Large intestine (tissue), 3 donors: Measurements from ENCODE around the gene MTUS2. TPM values are rescaled to one million over a fixed set of nuclear protein-coding genes. Genes with fewer than 3 reads are reported as not detected.

Experiments used
- DNase-seq, 2 donors: peaks; one replicate each; pipeline versions ENCODE4 v3.0.0 to v3.0.0-alpha.2; 2013
- H3K27ac ChIP-seq: one replicate; pipeline ENCODE4 v1.5.1; 2013; ENCODE audit warnings: low read length
- H3K27me3 ChIP-seq: 2 replicates; pipeline ENCODE4 v1.6.1; 2013; ENCODE audit warnings: low read length; ENCODE audit not compliant: control insufficient read depth, insufficient read depth
- H3K36me3 ChIP-seq: 2 replicates; pipeline ENCODE4 v1.6.1; 2013; ENCODE audit warnings: low read length; ENCODE audit not compliant: control insufficient read depth, insufficient read depth
- H3K4me1 ChIP-seq: one replicate; pipeline ENCODE4 v1.6.1; 2013; ENCODE audit warnings: low read length; ENCODE audit not compliant: control insufficient read depth, insufficient read depth
- H3K4me3 ChIP-seq: one replicate; pipeline ENCODE4 v1.5.1; 2013; ENCODE audit warnings: low read length
- H3K9me3 ChIP-seq: one replicate; pipeline ENCODE4 v1.6.1; 2013; ENCODE audit warnings: mild to moderate bottlenecking, low read depth, low read length, moderate library complexity; ENCODE audit not compliant: control insufficient read depth
- WGBS: methylation state at CpG from one replicate; pipeline ENCODE4 v1.1.5; 2013; ENCODE audit warnings: low lambda C conversion rate; ENCODE audit not compliant: insufficient coverage; 5-methylcytosine and 5-hydroxymethylcytosine counted together
- polyA plus RNA-seq: library from polyadenylated mRNA; unstranded; fragments of 120-200 nt; gene quantifications from one replicate; pipeline ENCODE4 v1.2.1, GENCODE V29; 2013

The MTUS2 gene
- polyA plus RNA-seq, 1 donor: 1.9 TPM

GRCh38 chr13:29451976-29452375 is 631.8 kb downstream of the MTUS2 start:
- Histone ChIP-seq H3K4me1 (no peaks in the 10 kb centered on the region), H3K27ac (no peak overlapping the region), H3K4me3 (no peak overlapping the region), H3K36me3 (no peaks in the 10 kb centered on the region), H3K9me3 (no peaks in the 10 kb centered on the region), H3K27me3 (no peaks in the 10 kb centered on the region)
- 100% methylated on average over 1 of the region's 2 CpGs for WGBS
- no peak for DNase-seq

GRCh38 chr13:29452773-29453616 is 632.9 kb downstream of the MTUS2 start:
- no peak for DNase-seq
- H3K9me3 ChIP-seq: no peaks in the 10 kb centered on the region
- H3K36me3 ChIP-seq: no peaks in the 10 kb centered on the region
- H3K4me1 ChIP-seq: no peaks in the 10 kb centered on the region
- H3K27me3 ChIP-seq: no peaks in the 10 kb centered on the region
- WGBS: 80% methylated on average over 3 of the region's 4 CpGs
- no peak overlapping the region for H3K4me3 ChIP-seq
- H3K27ac ChIP-seq: no peak overlapping the region

GRCh38 chr13:29453617-29454011 is 633.5 kb downstream of the MTUS2 start:
- H3K36me3 ChIP-seq: no peaks in the 10 kb centered on the region
- H3K4me3 ChIP-seq: no peak overlapping the region
- no peaks in the 10 kb centered on the region for H3K27me3 ChIP-seq
- H3K9me3 ChIP-seq: no peaks in the 10 kb centered on the region
- no peak for DNase-seq
- no peaks in the 10 kb centered on the region for H3K4me1 ChIP-seq
- 80% methylated on average over 1 of the region's 1 CpG for WGBS
- H3K27ac ChIP-seq: no peak overlapping the region

DNA sequence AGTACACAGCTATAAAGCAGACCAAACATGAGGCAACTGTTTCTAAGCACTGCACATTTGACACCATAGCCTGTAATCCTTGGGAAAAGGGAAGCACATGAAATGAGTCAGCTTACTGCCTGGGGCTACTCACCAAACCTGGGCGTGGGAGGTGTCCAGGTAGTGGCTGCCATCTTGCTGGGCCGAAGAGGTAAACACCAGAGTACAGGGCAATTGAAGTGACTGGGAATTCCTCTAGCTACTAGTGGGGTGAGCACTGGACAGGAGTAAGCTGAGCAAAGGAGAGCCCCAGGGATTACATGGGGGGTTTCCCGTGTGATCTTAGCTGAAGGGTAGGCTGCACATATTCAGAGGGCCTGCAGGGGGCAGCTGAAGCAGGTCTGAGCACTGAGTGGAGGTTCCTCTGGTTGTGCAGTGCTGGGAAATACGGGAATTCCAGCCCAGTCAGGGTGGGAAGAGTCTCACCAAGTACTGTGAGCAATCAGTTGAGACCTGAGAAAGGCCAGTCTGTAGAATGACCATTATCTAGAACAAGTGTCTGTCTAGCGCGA is 634.9 kb downstream of the MTUS2 start:
- Histone ChIP-seq H3K9me3 (no peaks in the 10 kb centered on the region), H3K4me3 (no peak overlapping the region), H3K27me3 (no peaks in the 10 kb centered on the region), H3K36me3 (no peaks in the 10 kb centered on the region), H3K27ac (no peak overlapping the region), H3K4me1 (no peaks in the 10 kb centered on the region)
- WGBS: no CpG with 5 or more reads among the region's 6 CpGs
- no peak for DNase-seq

GRCh38 chr13:29456419-29456818 is 636.3 kb downstream of the MTUS2 start:
- Histone ChIP-seq H3K27me3 (no peaks in the 10 kb centered on the region), H3K4me1 (no peaks in the 10 kb centered on the region), H3K9me3 (no peaks in the 10 kb centered on the region), H3K27ac (no peak overlapping the region), H3K36me3 (no peaks in the 10 kb centered on the region), H3K4me3 (no peak overlapping the region)
- WGBS: 100% methylated on average over 1 of the region's 1 CpG
- no peak for DNase-seq

DNA sequence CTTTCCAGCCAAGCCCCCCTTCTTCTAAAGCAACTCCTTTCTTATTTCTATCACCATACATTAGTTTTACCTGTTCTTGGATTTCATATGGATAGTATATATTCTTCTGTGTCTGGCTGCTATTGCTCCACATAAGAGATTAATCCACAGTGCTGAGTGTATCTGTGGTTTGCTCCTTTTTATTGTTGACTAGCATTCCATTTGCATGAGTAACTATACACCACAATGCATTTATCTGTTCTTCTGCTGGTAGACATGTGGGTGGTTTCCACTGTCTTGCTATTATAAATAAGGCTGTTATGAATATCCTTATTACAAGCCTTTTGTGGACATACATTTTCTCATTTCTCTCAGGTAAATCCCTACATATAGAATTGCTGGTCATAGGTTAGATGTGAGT is 637.2 kb downstream of the MTUS2 start:
- H3K9me3 ChIP-seq: no peaks in the 10 kb centered on the region
- no peak overlapping the region for H3K4me3 ChIP-seq
- no peak overlapping the region for H3K27ac ChIP-seq
- H3K27me3 ChIP-seq: no peaks in the 10 kb centered on the region
- H3K4me1 ChIP-seq: no peaks in the 10 kb centered on the region
- no peaks in the 10 kb centered on the region for H3K36me3 ChIP-seq
- no peak for DNase-seq

DNA sequence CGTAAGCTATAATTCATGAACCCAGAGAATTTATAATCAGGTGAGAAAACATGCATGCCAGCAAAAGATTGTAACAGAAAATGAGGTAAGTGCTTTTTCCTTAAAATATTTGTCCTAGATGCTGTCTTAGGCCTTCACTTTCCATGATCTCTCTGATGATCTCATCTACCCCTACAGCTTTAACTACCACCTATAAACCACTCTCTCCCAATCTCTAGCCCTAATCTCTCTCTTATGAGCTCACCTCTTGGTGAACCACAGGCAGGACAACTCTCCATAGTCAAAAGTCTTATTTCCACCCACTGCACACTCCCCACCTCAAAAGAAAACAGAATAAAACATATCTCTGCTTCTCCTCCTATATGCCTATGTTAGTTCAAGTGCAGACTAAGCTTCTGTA is 638.3 kb downstream of the MTUS2 start:
- no peak overlapping the region for H3K27ac ChIP-seq
- 100% methylated on average over 1 of the region's 1 CpG for WGBS
- H3K36me3 ChIP-seq: no peaks in the 10 kb centered on the region
- H3K9me3 ChIP-seq: no peaks in the 10 kb centered on the region
- no peaks in the 10 kb centered on the region for H3K4me1 ChIP-seq
- no peak overlapping the region for H3K4me3 ChIP-seq
- no peaks in the 10 kb centered on the region for H3K27me3 ChIP-seq
- no peak for DNase-seq

DNA sequence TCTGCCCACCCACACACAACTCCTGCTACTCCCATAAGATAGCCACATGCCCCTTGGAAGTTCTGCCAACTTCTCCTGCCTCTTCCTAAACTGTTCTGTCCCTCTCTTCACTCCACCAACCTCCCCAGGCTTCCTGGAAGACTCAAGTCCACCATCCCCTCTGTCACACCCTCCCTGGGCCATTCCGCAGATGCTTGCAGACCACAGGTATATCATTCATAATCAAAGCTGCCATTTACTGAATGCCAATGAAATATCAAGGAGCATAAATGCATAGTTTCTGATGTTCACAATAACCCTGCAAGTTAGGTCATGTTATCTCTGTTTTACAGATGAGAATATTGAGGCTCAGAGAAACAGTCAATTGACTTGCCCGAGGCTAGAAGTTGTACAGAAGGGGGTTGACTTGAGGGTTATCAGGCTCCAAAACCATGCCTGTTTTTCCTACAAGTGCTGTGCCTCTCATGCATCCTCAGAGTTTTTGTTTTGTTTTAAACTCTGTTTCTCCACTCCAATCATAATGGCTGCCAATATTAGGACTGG is 639.7 kb downstream of the MTUS2 start:
- H3K27ac ChIP-seq: no peak overlapping the region
- no CpG with 5 or more reads among the region's 2 CpGs for WGBS
- no peaks in the 10 kb centered on the region for H3K27me3 ChIP-seq
- H3K4me3 ChIP-seq: no peak overlapping the region
- H3K9me3 ChIP-seq: no peaks in the 10 kb centered on the region
- H3K36me3 ChIP-seq: no peaks in the 10 kb centered on the region
- H3K4me1 ChIP-seq: no peaks in the 10 kb centered on the region
- no peak for DNase-seq

DNA sequence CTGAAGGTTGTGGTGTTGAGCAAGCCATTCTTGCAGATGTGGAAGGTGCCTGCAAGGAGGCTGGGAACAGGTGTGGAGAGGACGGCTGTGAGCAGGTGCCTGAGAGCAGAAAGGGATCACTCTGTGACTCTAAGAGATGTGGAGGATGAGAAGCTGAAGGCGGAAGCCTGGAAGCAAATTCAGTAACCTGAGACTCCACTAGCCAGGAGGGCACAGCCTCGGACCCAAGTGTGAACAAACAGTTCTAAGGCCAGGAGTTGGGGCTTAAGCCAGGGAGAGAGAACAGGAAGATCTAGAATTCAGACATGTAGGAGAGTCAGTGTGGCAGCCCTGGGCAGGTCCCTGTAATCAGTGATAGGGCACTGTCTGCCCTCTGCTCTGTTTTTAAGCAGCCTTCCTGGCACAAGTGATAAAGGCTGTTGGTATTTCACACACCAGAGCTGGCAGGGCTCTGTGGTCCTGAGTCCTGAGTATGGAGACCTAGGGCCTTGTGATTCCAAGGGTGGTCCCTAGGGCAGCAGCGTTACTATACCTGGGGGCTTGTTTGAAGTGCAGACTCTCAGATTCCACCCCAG is 644.1 kb downstream of the MTUS2 start:
- no peak overlapping the region for H3K27ac ChIP-seq
- H3K4me3 ChIP-seq: no peak overlapping the region
- no peaks in the 10 kb centered on the region for H3K36me3 ChIP-seq
- H3K4me1 ChIP-seq: no peaks in the 10 kb centered on the region
- no peaks in the 10 kb centered on the region for H3K27me3 ChIP-seq
- DNase-seq: no peak
- WGBS: 33% methylated on average over 1 of the region's 4 CpGs
- no peaks in the 10 kb centered on the region for H3K9me3 ChIP-seq

DNA sequence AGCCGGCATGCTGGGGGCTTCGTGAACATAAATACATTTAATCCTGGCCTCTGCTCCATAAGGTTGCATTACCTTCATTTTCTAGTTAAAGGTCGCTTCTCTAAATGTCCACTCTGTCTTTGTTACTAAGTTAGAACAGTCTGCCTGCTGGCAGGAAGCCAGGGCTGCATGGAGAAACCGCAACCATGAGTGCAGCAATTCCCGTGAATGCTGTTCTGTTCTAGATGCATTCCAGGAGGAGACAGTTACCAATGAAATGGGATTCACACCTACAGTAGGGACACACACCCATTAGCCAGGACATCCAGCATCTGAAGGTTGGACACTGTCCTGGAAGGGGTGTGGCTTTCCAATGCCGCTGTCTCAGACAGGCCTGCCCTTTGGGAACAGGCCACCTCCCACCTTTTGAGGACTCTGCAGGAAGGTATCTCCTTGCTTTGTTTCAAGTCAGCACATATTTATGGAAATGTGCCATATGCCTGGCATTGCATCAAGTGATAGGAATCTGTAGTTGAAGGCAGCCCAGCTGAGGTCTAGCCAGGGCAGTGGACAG is 645.7 kb downstream of the MTUS2 start:
- Histone ChIP-seq H3K27me3 (no peaks in the 10 kb centered on the region), H3K4me3 (no peak overlapping the region), H3K9me3 (no peaks in the 10 kb centered on the region), H3K27ac (no peak overlapping the region), H3K36me3 (no peaks in the 10 kb centered on the region), H3K4me1 (no peaks in the 10 kb centered on the region)
- WGBS: no CpG with 5 or more reads among the region's 6 CpGs
- DNase-seq: no peak
